HFF-Myc (cell line): Measurements from ENCODE around the gene SPACDR.

Experiments used
- DNase-seq: peaks from one replicate; pipeline ENCODE4 v3.0.0-alpha.2; 2011; ENCODE audit warnings: low read depth; ENCODE audit errors: extremely low read depth
- H3K4me3 ChIP-seq: replicated peaks from 2 replicates; pipeline ENCODE4 v1.5.1; 2011; ENCODE audit warnings: low read depth, mild to moderate bottlenecking, control low read depth, low read length
- CTCF ChIP-seq: IDR thresholded peaks from 2 replicates; pipeline ENCODE4 v1.5.1; 2012; ENCODE audit warnings: mild to moderate bottlenecking, low read depth, low read length, control low read depth; ENCODE audit errors: missing control alignments

Gene SPACDR

GRCh38 chr7:100431286-100431735 lies 32.7 kb downstream of the SPACDR start:
- TF ChIP-seq CTCF: no peak
- H3K4me3 ChIP-seq: peak overlapping the region; percentile 76
- DNase-seq: no peak

- H3K4me3 ChIP-seq: peak overlapping the region; percentile 76
- DNase-seq: no peak
- no peak for TF ChIP-seq CTCF
Observed at GRCh38 chr7:100430493-100431285, 33.4 kb downstream of the SPACDR start.

GRCh38 chr7:100429637-100430492 lies 34.2 kb downstream of the SPACDR start, which contains the start of gene MEPCE:
MEPCE (plus strand) TSS chr7:100429831; CDS start chr7:100430019, 188 bp downstream.
- H3K4me3 ChIP-seq: peak within 1 kb of the TSS; percentile 76
- peak; percentile 73 for DNase-seq
- TF ChIP-seq CTCF: no peak

GRCh38 chr7:100428967-100429636 lies 35.0 kb downstream of the SPACDR start:
- DNase-seq: peak; percentile 98
- no peak for TF ChIP-seq CTCF
- H3K4me3 ChIP-seq: peak overlapping the region; percentile 76

- no peak for TF ChIP-seq CTCF
- H3K4me3 ChIP-seq: peak within 1 kb of the TSS; percentile 76
- DNase-seq: peak; percentile 92
Observed at GRCh38 chr7:100428199-100428966, 35.7 kb downstream of the SPACDR start, which contains the start of gene ZCWPW1. ZCWPW1 (minus strand) TSS chr7:100428703; CDS start chr7:100420649, 8,054 bp downstream.

- TF ChIP-seq CTCF: no peak
- no peak for DNase-seq
- H3K4me3 ChIP-seq: peak overlapping the region; percentile 76; the same call in 1 of the 2 replicates
Observed at GRCh38 chr7:100427762-100428198, 36.3 kb downstream of the SPACDR start.
